Left lung (tissue), 10 donors: ENCODE measurements around the gene ZNF362. TPM values are rescaled to one million over a fixed set of nuclear protein-coding genes. Genes with fewer than 3 reads are reported as not detected.

Experiments
- ATAC-seq: fragments of 200-7000 bp; cut with Tn5 transposase; one replicate; pipeline ENCODE4 v1.9.1; 2020; ENCODE audit warnings: moderate library complexity
- DNase-seq, 4 donors: peaks; one replicate each; pipeline ENCODE4 v3.0.0-alpha.2; 2013 to 2020
- H3K27ac ChIP-seq, 2 donors: fragments of 200-600 bp; sonication (generic) in 1 of 2; one replicate each; pipeline versions ENCODE4 v1.5.0 to v1.8.0; 2020 to 2021
- H3K27me3 ChIP-seq, 2 donors: fragments of 200-600 bp; sonication (generic) in 1 of 2; one replicate each; pipeline versions ENCODE4 v1.5.0 to v1.8.0; 2020 to 2021
- H3K36me3 ChIP-seq, 2 donors: fragments of 200-600 bp; sonication (generic) in 1 of 2; one replicate each; pipeline versions ENCODE4 v1.5.0 to v1.8.0; 2020 to 2021
- H3K4me1 ChIP-seq, 2 donors: fragments of 200-600 bp; one replicate each; pipeline ENCODE4 v1.8.0; 2021
- H3K4me3 ChIP-seq, 2 donors: fragments of 200-600 bp; sonication (generic) in 1 of 2; one replicate each; pipeline versions ENCODE4 v1.5.0 to v1.8.0; 2020 to 2021; ENCODE audit warnings: mild to moderate bottlenecking in 1 of 2
- H3K9me3 ChIP-seq, 2 donors: fragments of 200-600 bp; sonication (generic) in 1 of 2; one replicate each; pipeline versions ENCODE4 v1.5.0 to v1.8.0; 2020 to 2021
- CTCF ChIP-seq, 2 donors: fragments of 200-600 bp; sonication (generic) in 1 of 2; IDR thresholded peaks; one replicate each; pipeline versions ENCODE4 v1.5.0 to v1.8.0; 2021; ENCODE audit warnings: antibody characterized with exemption in 2 of 2
- intact Hi-C, 2 donors: fragments of 100-400 bp; cut with DNase I; formaldehyde crosslinking; loops; one replicate each; pipeline versions ENCODE4 v1.11.2 to v1.14.2; 2022
- polyA plus RNA-seq, 6 donors: library from polyadenylated mRNA; unstranded; fragments of 120-200 nt; gene quantifications; one replicate each; pipeline ENCODE4 v1.2.1, GENCODE V29; 2013; ENCODE audit not compliant: insufficient read length in 6 of 6
- total RNA-seq, 2 donors: library from RNA; stranded (reverse); fragmentation: NEBNext Ultra II Directional; extraction: Animal tissue kit (Norgen Biotek cat#: 25700); gene quantifications; one replicate each; pipeline ENCODE4 v1.2.1, GENCODE V29; 2021
- donor health status: DM: no; HTN: yes; CAD: no.
- donor health status: DM: no; HTN: no; CAD: no.

The ZNF362 gene
- total and polyA plus RNA-seq, 8 donors: 25.9 to 60.0 (median 52.0) TPM

- Histone ChIP-seq H3K4me3 (no peak overlapping the region), H3K36me3 (peaks cover 0 to 48% of the 10 kb centered on the region in 2 donors), H3K4me1 (peaks cover 52 to 100% of the 10 kb centered on the region in 2 donors), H3K9me3 (no peaks in the 10 kb centered on the region), H3K27ac (peak overlapping the region; percentile 22 to 97), H3K27me3 (no peaks in the 10 kb centered on the region)
- no peak for TF ChIP-seq CTCF (IDR thresholded peaks at IDR 0.05)
- DNase-seq (no peak), ATAC-seq (no peak)
- intact Hi-C loops: no loop called here
Observed at GRCh38 chr1:33335020-33335419, 78.7 kb downstream of the ZNF362 start.

GRCh38 chr1:33336580-33336979 lies 80.3 kb downstream of the ZNF362 start:
- intact Hi-C loops: no loop called here
- no peak for ATAC-seq
- TF ChIP-seq CTCF (IDR thresholded peaks at IDR 0.05): no peak
- peaks cover 0 to 42% of the 10 kb centered on the region in 2 donors for H3K36me3 ChIP-seq
- H3K27me3 ChIP-seq: no peaks in the 10 kb centered on the region
- H3K4me3 ChIP-seq: no peak overlapping the region
- peak overlapping the region in 1 of 2 donors; percentile 97 for H3K27ac ChIP-seq
- H3K9me3 ChIP-seq: no peaks in the 10 kb centered on the region
- H3K4me1 ChIP-seq: peaks cover 59 to 100% of the 10 kb centered on the region in 2 donors
- DNase-seq: no peak

- Histone ChIP-seq H3K27ac (peak overlapping the region in 1 of 2 donors; percentile 97), H3K4me3 (no peak overlapping the region)
Observed at GRCh38 chr1:33337441-33337840, 81.1 kb downstream of the ZNF362 start.

GRCh38 chr1:33338048-33338439 lies 81.8 kb downstream of the ZNF362 start:
- ATAC-seq (no peak), DNase-seq (no peak)
- TF ChIP-seq CTCF (IDR thresholded peaks at IDR 0.05): no peak
- peaks cover 0 to 38% of the 10 kb centered on the region in 2 donors for H3K36me3 ChIP-seq
- no peaks in the 10 kb centered on the region for H3K27me3 ChIP-seq
- H3K4me3 ChIP-seq: peak overlapping the region in 1 of 2 donors; percentile 21
- no peaks in the 10 kb centered on the region for H3K9me3 ChIP-seq
- peak overlapping the region; percentile 83 to 97 for H3K27ac ChIP-seq
- intact Hi-C loops: no loop called here
- H3K4me1 ChIP-seq: peaks cover 67 to 100% of the 10 kb centered on the region in 2 donors

More at GRCh38 chr1:33337441-33337840, 81.1 kb downstream of the ZNF362 start:
- ATAC-seq (no peak), DNase-seq (no peak)
- peaks cover 0 to 38% of the 10 kb centered on the region in 2 donors for H3K36me3 ChIP-seq
- intact Hi-C loops: no loop called here
- H3K9me3 ChIP-seq: no peaks in the 10 kb centered on the region
- no peaks in the 10 kb centered on the region for H3K27me3 ChIP-seq
- peaks cover 61 to 100% of the 10 kb centered on the region in 2 donors for H3K4me1 ChIP-seq
- no peak for TF ChIP-seq CTCF (IDR thresholded peaks at IDR 0.05)

GRCh38 chr1:33338440-33339211 lies 82.3 kb downstream of the ZNF362 start:
- peak in 2 of 4 donors; percentile 57 to 63 for DNase-seq
- Histone ChIP-seq H3K4me1 (peaks cover 70 to 100% of the 10 kb centered on the region in 2 donors), H3K27me3 (no peaks in the 10 kb centered on the region), H3K4me3 (peak overlapping the region in 1 of 2 donors; percentile 21), H3K27ac (peak overlapping the region; percentile 83 to 97), H3K36me3 (peaks cover 0 to 38% of the 10 kb centered on the region in 2 donors), H3K9me3 (no peaks in the 10 kb centered on the region)
- peak; percentile 56 for ATAC-seq
- no peak for TF ChIP-seq CTCF (IDR thresholded peaks at IDR 0.05)
- intact Hi-C loops: no loop called here
